Activated CD4-positive, alpha-beta T cell treated with anti-CD3 and anti-CD28 coated beads, Interleukin-2, amount 10 ng/mL, durations not matched to agents 7 days and 5 days (primary cell): ENCODE data around the gene TRMT11. TPM values are rescaled to one million over a fixed set of nuclear protein-coding genes. Genes with fewer than 3 reads are reported as not detected.
A peak's percentile ranks its signal among the peaks of the same experiment; 100 is the strongest.
"Not testable (repeated sequence)": the region's sequence is repeated elsewhere in the genome, so short reads cannot be mapped to it uniquely, and the experiment has no call there.

Experiments used
- CTCF ChIA-PET: fragments of 350-600 bp; sonication (Branson Sonifier 250); formaldehyde crosslinking; loops from one replicate; lab custom pipeline; 2021; ENCODE audit warnings: antibody characterized with exemption; lab: Charles Lee
- POLR2A ChIA-PET: fragments of 350-600 bp; sonication (Branson Sonifier 250); formaldehyde crosslinking; loops from one replicate; lab custom pipeline; 2021; ENCODE audit warnings: antibody characterized with exemption; lab: Charles Lee
- DNase-seq: peaks from one replicate; pipeline ENCODE4 v3.0.0-alpha.2; 2020
- H3K27ac Mint-ChIP-seq: one replicate; pipeline ENCODE4 v1.8.0; 2021; ENCODE audit warnings: mild to moderate bottlenecking, moderate library complexity, mixed read lengths
- H3K27me3 Mint-ChIP-seq: one replicate; pipeline ENCODE4 v1.8.0; 2021; ENCODE audit warnings: mixed read lengths
- H3K36me3 Mint-ChIP-seq: one replicate; pipeline ENCODE4 v1.8.0; 2021; ENCODE audit warnings: low read depth, mixed read lengths
- H3K4me1 Mint-ChIP-seq: one replicate; pipeline ENCODE4 v1.8.0; 2021; ENCODE audit warnings: mixed read lengths
- H3K4me3 Mint-ChIP-seq: one replicate; pipeline ENCODE4 v1.8.0; 2021; ENCODE audit warnings: mild to moderate bottlenecking, moderate library complexity, mixed read lengths
- H3K9me3 Mint-ChIP-seq: one replicate; pipeline ENCODE4 v1.8.0; 2021; ENCODE audit warnings: mixed read lengths
- total RNA-seq, 2 experiments: library from RNA; stranded (reverse); gene quantifications; one replicate each; pipeline ENCODE4 v1.2.3, GENCODE V29; 2021

The TRMT11 gene
- total RNA-seq, 2 experiments from 2014 or later: 15.1 to 16.3 TPM

GRCh38 chr6:125957845-125958244 is 28.5 kb upstream of the TRMT11 start:
- CTCF ChIA-PET: interaction anchor here (0.6 to 5.5 kb wide), 12 partner anchors 10 to 204 kb away, joined by 3 to 50 read pairs (median 8); partner anchors contain the start of gene NCOA7
- H3K27me3 Mint-ChIP-seq: peaks cover 3% of the 10 kb centered on the region
- DNase-seq: no peak
- H3K36me3 Mint-ChIP-seq: no peaks in the 10 kb centered on the region
- H3K27ac Mint-ChIP-seq: no peak overlapping the region
- H3K4me1 Mint-ChIP-seq: peaks cover 7% of the 10 kb centered on the region
- POLR2A ChIA-PET: interaction anchor here (1.3 kb wide), 1 partner anchor 167 kb away, joined by 6 read pairs; the partner anchor contains the start of gene NCOA7
- H3K4me3 Mint-ChIP-seq: no peak overlapping the region
- H3K9me3 Mint-ChIP-seq: no peaks in the 10 kb centered on the region

- Mint-ChIP-seq H3K27me3 (peaks cover 3% of the 10 kb centered on the region), H3K27ac (no peak overlapping the region), H3K9me3 (no peaks in the 10 kb centered on the region), H3K36me3 (no peaks in the 10 kb centered on the region), H3K4me3 (no peak overlapping the region), H3K4me1 (peaks cover 7% of the 10 kb centered on the region)
- POLR2A ChIA-PET: no interaction called here
- CTCF ChIA-PET: interaction anchor here (1.2 to 5.5 kb wide), 2 partner anchors 15 to 168 kb away, joined by 4 to 50 read pairs; partner anchors contain the start of gene NCOA7
- DNase-seq: no peak
These were observed 27.3 kb upstream of the TRMT11 start for GRCh38 chr6:125959041-125959440.

DNA sequence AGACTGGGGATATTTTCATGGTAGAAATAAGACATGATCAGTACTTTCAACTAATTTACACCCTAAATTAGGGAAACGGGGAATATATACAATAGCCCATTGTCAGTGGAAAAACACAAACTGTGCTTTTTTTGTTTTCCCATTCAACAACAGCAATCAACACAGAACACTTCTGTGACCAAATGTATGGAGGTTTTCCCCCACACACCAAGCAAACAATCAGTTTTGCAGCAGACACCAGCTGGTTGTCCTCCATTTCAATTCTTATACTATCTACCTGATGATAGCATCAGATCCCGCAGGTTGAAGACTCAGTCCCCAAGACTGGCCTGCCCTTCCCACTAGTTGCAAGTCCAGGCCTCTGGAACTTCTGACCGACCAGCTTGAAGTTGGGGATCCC is 25.2 kb upstream of the TRMT11 start:
- Mint-ChIP-seq H3K4me1 (peaks cover 1% of the 10 kb centered on the region), H3K27me3 (no peaks in the 10 kb centered on the region), H3K9me3 (no peaks in the 10 kb centered on the region), H3K36me3 (no peaks in the 10 kb centered on the region), H3K4me3 (no peak overlapping the region), H3K27ac (no peak overlapping the region)
- ChIA-PET CTCF (interaction anchor here (1.5 kb wide), 1 partner anchor 170 kb away, joined by 4 read pairs; the partner anchor contains the start of gene NCOA7), POLR2A (interaction anchor here (0.6 kb wide), 1 partner anchor 171 kb away, joined by 5 read pairs; no protein-coding TSS in a partner anchor)
- DNase-seq: no peak

GRCh38 chr6:125962900-125963497 is 23.3 kb upstream of the TRMT11 start:
- no peak for DNase-seq
- no peaks in the 10 kb centered on the region for H3K9me3 Mint-ChIP-seq
- H3K36me3 Mint-ChIP-seq: peaks cover 9% of the 10 kb centered on the region
- POLR2A ChIA-PET: no interaction called here
- H3K4me1 Mint-ChIP-seq: no peaks in the 10 kb centered on the region
- no peak overlapping the region for H3K4me3 Mint-ChIP-seq
- no peak overlapping the region for H3K27ac Mint-ChIP-seq
- CTCF ChIA-PET: interaction anchor here (0.7 to 0.8 kb wide), 2 partner anchors 71 to 145 kb away, joined by 3 read pairs; no protein-coding TSS in a partner anchor
- H3K27me3 Mint-ChIP-seq: no peaks in the 10 kb centered on the region

DNA sequence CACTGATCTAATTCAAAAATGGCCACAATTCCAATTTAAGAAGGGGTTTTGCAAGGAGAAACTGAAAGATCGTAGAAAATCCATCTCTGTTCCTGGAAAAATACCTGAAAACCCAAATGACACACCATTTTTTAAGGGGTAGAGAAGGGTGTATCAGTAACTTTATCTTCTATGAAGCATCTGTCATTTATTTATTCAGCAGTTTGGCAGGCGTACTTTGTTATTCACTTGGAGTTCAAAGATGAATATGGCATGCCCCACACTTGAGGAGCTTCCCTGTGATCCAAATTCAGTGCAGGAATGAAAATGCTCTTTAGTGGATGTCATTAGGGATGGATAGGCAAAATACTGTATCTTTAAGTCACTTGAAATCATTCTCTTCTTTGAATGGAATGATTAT is 22.5 kb upstream of the TRMT11 start:
- Mint-ChIP-seq H3K4me3 (no peak overlapping the region), H3K36me3 (peaks cover 14% of the 10 kb centered on the region), H3K4me1 (no peaks in the 10 kb centered on the region), H3K27ac (no peak overlapping the region), H3K27me3 (no peaks in the 10 kb centered on the region), H3K9me3 (no peaks in the 10 kb centered on the region)
- CTCF ChIA-PET: interaction anchor here (0.8 to 1.8 kb wide), 3 partner anchors 7 to 146 kb away, joined by 3 to 13 read pairs (median 7); partner anchors contain the start of gene HINT3
- POLR2A ChIA-PET: no interaction called here
- DNase-seq: no peak

DNA sequence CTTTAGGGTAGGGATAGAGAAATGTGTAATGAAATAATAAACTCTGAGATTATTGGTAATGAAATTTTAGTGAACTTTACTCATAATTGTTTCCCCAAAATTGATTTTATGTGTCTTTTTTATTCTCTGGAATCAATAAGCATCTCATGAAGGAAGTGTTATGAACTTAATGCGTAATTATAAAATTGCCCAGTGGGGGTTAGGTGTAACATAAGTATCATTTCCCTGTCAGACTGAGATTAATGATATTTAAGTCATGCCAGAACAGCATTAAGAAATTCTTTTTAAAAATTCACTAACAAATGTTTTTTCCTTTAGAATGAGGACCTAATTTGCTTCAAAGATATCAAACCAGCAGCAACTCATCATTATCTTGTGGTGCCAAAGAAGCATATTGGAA is 19.8 kb upstream of the TRMT11 start:
- Mint-ChIP-seq H3K4me3 (no peak overlapping the region), H3K36me3 (peaks cover 22% of the 10 kb centered on the region), H3K4me1 (no peaks in the 10 kb centered on the region), H3K27ac (peak overlapping the region; percentile 11), H3K9me3 (no peaks in the 10 kb centered on the region), H3K27me3 (no peaks in the 10 kb centered on the region)
- CTCF ChIA-PET: interaction anchor here (1.8 kb wide), 1 partner anchor 10 kb away, joined by 7 read pairs; the partner anchor contains the start of gene HINT3
- POLR2A ChIA-PET: no interaction called here
- no peak for DNase-seq

- no peak overlapping the region for H3K27ac Mint-ChIP-seq
- no peak for DNase-seq
- ChIA-PET CTCF (interaction anchor here (1.1 to 1.8 kb wide), 2 partner anchors 11 to 12 kb away, joined by 3 to 7 read pairs; partner anchors contain the start of gene HINT3), POLR2A (no interaction called here)
- H3K36me3 Mint-ChIP-seq: peaks cover 25% of the 10 kb centered on the region
- H3K9me3 Mint-ChIP-seq: no peaks in the 10 kb centered on the region
- no peak overlapping the region for H3K4me3 Mint-ChIP-seq
- H3K4me1 Mint-ChIP-seq: no peaks in the 10 kb centered on the region
- no peaks in the 10 kb centered on the region for H3K27me3 Mint-ChIP-seq
These were observed 17.8 kb upstream of the TRMT11 start for GRCh38 chr6:125968493-125968892.

DNA sequence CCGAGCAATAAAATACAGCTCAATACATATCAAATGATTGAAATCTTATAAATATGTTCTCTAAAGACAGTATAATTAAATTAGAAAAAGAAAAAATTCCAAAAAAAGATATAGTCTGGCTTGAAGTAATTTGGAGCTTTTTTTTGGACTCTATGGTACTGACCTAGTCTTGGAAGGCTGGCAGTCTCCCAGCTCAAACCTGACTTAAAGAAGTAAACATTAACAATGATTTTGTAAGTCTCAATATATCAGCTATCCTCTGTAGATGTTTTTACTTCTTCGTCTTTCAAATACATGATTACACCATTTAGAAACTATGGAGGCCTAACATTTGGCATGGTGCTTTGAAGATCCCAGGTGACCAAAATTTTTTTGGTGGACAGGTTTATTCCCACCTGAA is 15.6 kb upstream of the TRMT11 start:
- POLR2A ChIA-PET: no interaction called here
- CTCF ChIA-PET: interaction anchor here (1.1 to 2.5 kb wide), 3 partner anchors 14 to 18 kb away, joined by 3 to 14 read pairs (median 4); partner anchors contain the start of genes HINT3 and TRMT11
- peaks cover 6% of the 10 kb centered on the region for H3K4me1 Mint-ChIP-seq
- no peaks in the 10 kb centered on the region for H3K9me3 Mint-ChIP-seq
- peaks cover 29% of the 10 kb centered on the region for H3K36me3 Mint-ChIP-seq
- H3K27ac Mint-ChIP-seq: no peak overlapping the region
- no peak overlapping the region for H3K4me3 Mint-ChIP-seq
- DNase-seq: no peak
- no peaks in the 10 kb centered on the region for H3K27me3 Mint-ChIP-seq

- DNase-seq, H3K4me3 Mint-ChIP-seq, H3K27me3 Mint-ChIP-seq, H3K9me3 Mint-ChIP-seq, H3K27ac Mint-ChIP-seq, H3K4me1 Mint-ChIP-seq, CTCF ChIA-PET, POLR2A ChIA-PET: not testable (repeated sequence)
- peaks cover 27% of the 10 kb centered on the region for H3K36me3 Mint-ChIP-seq
These were observed 13.9 kb upstream of the TRMT11 start for GRCh38 chr6:125972478-125972877.

DNA sequence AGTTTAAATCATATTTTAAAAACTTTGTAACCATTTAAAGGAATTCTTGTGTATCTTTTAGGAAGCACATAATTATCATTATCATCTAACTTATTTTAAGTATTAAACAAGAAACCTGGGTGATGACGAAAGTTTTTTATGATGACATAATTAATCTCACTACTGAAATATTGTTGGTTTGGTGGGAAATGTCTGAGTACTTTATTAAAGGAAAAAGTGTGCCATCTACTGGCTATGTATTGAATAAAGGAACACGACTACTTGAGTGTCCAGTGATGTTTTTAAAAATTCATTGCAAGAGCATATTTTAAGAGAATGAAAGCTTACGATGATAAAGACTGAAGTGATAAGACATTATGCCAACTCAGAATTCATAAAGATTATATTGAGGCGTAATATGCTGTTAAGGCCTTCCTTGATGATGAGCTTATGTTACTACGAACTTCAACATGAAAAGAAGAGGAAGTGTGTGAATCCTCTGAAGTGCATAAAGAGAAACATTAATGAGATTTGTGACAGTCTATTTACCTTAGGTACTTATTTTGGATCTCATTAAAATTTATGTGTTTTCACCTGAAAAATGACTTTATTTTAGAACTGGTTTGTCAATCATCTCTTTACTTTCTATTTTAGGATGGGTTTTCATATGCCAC is 12.0 kb upstream of the TRMT11 start:
- H3K9me3 Mint-ChIP-seq: no peaks in the 10 kb centered on the region
- peaks cover 6% of the 10 kb centered on the region for H3K4me1 Mint-ChIP-seq
- H3K4me3 Mint-ChIP-seq: no peak overlapping the region
- peaks cover 19% of the 10 kb centered on the region for H3K36me3 Mint-ChIP-seq
- DNase-seq: no peak
- no peaks in the 10 kb centered on the region for H3K27me3 Mint-ChIP-seq
- no peak overlapping the region for H3K27ac Mint-ChIP-seq
- ChIA-PET POLR2A (interaction anchor here (0.8 kb wide), 1 partner anchor 12 kb away, joined by 4 read pairs; the partner anchor contains the start of gene TRMT11), CTCF (interaction anchor here (0.7 to 2.6 kb wide), 8 partner anchors 10 to 193 kb away, joined by 3 to 18 read pairs (median 6); partner anchors contain the start of genes HINT3, NCOA7 and TRMT11)

- peaks cover 6% of the 10 kb centered on the region for H3K4me1 Mint-ChIP-seq
- ChIA-PET CTCF (interaction anchor here (0.6 to 0.8 kb wide), 2 partner anchors 11 to 75 kb away, joined by 3 read pairs; no protein-coding TSS in a partner anchor), POLR2A (no interaction called here)
These were observed 7.2 kb upstream of the TRMT11 start for GRCh38 chr6:125979101-125979500.

DNA sequence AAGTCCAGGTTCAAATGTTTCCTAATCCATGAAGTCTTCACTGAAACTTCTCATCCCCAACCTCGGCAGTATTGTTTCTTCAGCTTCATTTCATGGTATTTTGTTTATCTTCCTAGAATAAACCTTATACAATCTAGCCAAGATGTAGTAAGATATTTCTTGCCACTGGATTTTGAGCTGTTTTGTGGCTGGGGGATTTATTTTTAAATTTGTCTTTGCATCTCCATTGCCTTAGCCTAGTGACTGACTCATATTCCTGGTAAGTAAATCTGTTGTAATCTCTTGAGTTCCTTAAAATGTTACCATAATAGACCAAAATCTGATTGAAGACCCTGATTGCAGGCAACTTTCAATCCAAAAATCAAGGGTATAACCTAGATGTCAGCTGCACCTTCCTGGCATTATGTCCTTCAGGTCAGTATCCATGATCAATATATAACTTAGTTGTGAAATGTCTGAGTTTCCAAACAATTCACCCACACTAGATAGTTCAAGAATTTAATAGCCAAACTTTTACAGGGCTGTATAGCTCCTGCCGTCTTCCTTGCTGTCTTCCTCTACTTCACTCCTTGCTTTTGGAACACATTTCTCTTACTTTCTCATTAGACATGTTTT is 4.7 kb upstream of the TRMT11 start:
- peaks cover 8% of the 10 kb centered on the region for H3K36me3 Mint-ChIP-seq
- POLR2A ChIA-PET: no interaction called here
- no peak overlapping the region for H3K27ac Mint-ChIP-seq
- no peak overlapping the region for H3K4me3 Mint-ChIP-seq
- peaks cover 5% of the 10 kb centered on the region for H3K4me1 Mint-ChIP-seq
- DNase-seq: no peak
- H3K9me3 Mint-ChIP-seq: no peaks in the 10 kb centered on the region
- CTCF ChIA-PET: no interaction called here
- no peaks in the 10 kb centered on the region for H3K27me3 Mint-ChIP-seq

More at GRCh38 chr6:125979101-125979500, 7.2 kb upstream of the TRMT11 start:
- Mint-ChIP-seq H3K27me3 (no peaks in the 10 kb centered on the region), H3K9me3 (no peaks in the 10 kb centered on the region), H3K4me3 (no peak overlapping the region), H3K36me3 (peaks cover 13% of the 10 kb centered on the region), H3K27ac (no peak overlapping the region)
- DNase-seq: no peak
